Esophagus squamous epithelium (tissue), 4 donors: ENCODE measurements around the gene C11orf16.

Experiments used
- CTCF ChIP-seq, 6 experiments: fragments of 450-650 bp in 4 of 6; fragments of 200-600 bp in 2 of 6; sonication (generic) in 2 of 6; IDR thresholded peaks; one replicate each; pipeline ENCODE4 v1.5.1; 2016 to 2019; ENCODE audit warnings: antibody characterized with exemption in 6 of 6, mild to moderate bottlenecking in 4 of 6, moderate library complexity in 4 of 6
- POLR2A ChIP-seq, 4 donors: fragments of 450-650 bp; IDR thresholded peaks; one replicate each; pipeline ENCODE4 v1.6.1; 2017; ENCODE audit warnings: antibody characterized with exemption in 4 of 4, mild to moderate bottlenecking in 4 of 4, moderate library complexity in 3 of 4

DNA sequence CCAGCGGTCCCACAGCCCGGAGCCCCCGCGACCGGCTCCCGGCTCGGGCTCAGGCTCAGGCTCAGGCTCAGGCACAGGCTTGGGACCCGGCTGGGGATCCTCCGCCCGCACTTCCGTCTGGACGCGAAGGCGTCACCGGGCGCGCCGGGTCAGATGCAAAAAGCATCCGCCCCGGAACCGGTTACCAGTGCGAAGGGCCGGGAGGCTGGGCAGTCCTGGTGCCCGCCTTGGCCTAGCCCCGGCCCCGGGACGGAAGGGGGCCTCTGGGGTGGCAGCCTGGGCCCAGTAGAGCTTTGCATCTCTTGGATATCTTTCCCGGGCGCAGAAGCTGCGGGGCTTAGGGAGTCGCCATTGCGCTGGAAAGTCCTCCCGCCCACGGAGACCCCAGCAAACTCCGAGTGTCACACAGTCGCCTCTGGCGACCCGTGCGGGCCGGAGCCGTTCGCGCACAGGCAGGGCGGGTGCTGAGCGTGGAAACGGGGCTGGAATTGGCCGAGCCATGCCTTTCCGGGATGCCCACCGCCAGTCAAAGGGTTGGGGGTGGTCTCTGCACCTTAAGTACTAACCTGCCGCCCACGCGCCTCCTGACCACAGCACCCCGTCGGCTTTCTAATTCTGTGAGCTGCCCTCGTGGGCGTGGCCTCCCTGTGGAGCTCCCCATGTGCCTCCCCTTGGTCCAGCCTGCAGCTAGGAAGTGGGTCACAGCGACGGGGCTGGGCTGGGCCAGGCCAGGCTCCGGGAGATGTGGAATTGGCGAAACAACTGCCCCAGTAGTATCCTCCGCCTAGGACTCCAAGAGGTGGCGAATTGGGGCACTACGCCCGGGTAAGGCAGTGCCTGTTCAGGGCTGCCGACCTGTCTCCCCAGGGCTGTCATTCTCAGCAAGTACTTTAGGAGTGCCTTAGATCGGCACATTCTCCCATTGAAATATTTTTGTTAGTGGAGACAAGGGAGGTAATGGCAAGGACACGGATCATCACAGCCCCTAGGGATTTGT lies 31.9 kb upstream of the C11orf16 start, which contains the start of gene TMEM9B:
- peak in 1 of 6 experiments; percentile 25 for TF ChIP-seq CTCF (IDR thresholded peaks at IDR 0.05)
- peak in 3 of 4 donors; percentile 85 to 95 (median 95) for TF ChIP-seq POLR2A (IDR thresholded peaks at IDR 0.05)
